Type B pancreatic cell (in vitro differentiated cells): ENCODE data around the gene FIBIN. TPM values are rescaled to one million over a fixed set of nuclear protein-coding genes. Genes with fewer than 3 reads are reported as not detected.
"Not testable (repeated sequence)": the region's sequence is repeated elsewhere in the genome, so short reads cannot be mapped to it uniquely, and the experiment has no call there.

ENCODE experiments used
- DNase-seq: peaks from one replicate; pipeline ENCODE4 v3.0.0; 2021; ENCODE audit warnings: mixed read lengths; ENCODE audit not compliant: unreplicated experiment; ENCODE audit errors: extremely low spot score
- H3K27ac Mint-ChIP-seq: 2 replicates; pipeline ENCODE4 v1.8.0; 2021; ENCODE audit warnings: mild to moderate bottlenecking, mixed read lengths
- H3K27me3 Mint-ChIP-seq: 2 replicates; pipeline ENCODE4 v1.8.0; 2021; ENCODE audit warnings: mixed read lengths
- H3K36me3 Mint-ChIP-seq: 2 replicates; pipeline ENCODE4 v1.8.0; 2021; ENCODE audit warnings: mixed read lengths
- H3K4me1 Mint-ChIP-seq: one replicate; pipeline ENCODE4 v1.8.0; 2021; ENCODE audit warnings: mixed read lengths; ENCODE audit not compliant: unreplicated experiment
- H3K4me3 Mint-ChIP-seq: 2 replicates; pipeline ENCODE4 v1.8.0; 2021; ENCODE audit warnings: mild to moderate bottlenecking, mixed read lengths
- H3K9me3 Mint-ChIP-seq: 2 replicates; pipeline ENCODE4 v1.8.0; 2021; ENCODE audit warnings: mixed read lengths
- CTCF ChIP-seq: fragments of 200-600 bp; sonication (generic); conservative IDR thresholded peaks from 2 replicates; pipeline ENCODE4 v1.5.0; 2021; ENCODE audit warnings: antibody characterized with exemption, mild to moderate bottlenecking
- total RNA-seq: library from RNA; stranded (reverse); gene quantifications from 2 replicates; pipeline ENCODE4 v1.2.1, GENCODE V29; 2021; ENCODE audit warnings: low replicate concordance

Gene FIBIN
- total RNA-seq, 1 donor from 2014 or later, result 0.65 TPM

GRCh38 chr11:26995701-26996460, 2.0 kb downstream of the FIBIN start:
- TF ChIP-seq CTCF, result no peak
- no peaks in the 10 kb centered on the region for H3K9me3 Mint-ChIP-seq
- H3K4me1 Mint-ChIP-seq, result peaks cover 14% of the 10 kb centered on the region
- peaks cover 17% of the 10 kb centered on the region for H3K27me3 Mint-ChIP-seq
- DNase-seq, result no peak
- no peak overlapping the region for H3K27ac Mint-ChIP-seq
- no peak overlapping the region for H3K4me3 Mint-ChIP-seq
- H3K36me3 Mint-ChIP-seq, result no peaks in the 10 kb centered on the region

- no peak overlapping the region for H3K27ac Mint-ChIP-seq
Measured at GRCh38 chr11:26997378-26997777, 3.5 kb downstream of the FIBIN start.

GRCh38 chr11:27001136-27001730, 7.3 kb downstream of the FIBIN start:
- not testable (repeated sequence) for H3K27me3 Mint-ChIP-seq, H3K27ac Mint-ChIP-seq

More at GRCh38 chr11:26997378-26997777, 3.5 kb downstream of the FIBIN start:
- DNase-seq, result no peak
- H3K27me3 Mint-ChIP-seq, result peaks cover 17% of the 10 kb centered on the region
- H3K4me1 Mint-ChIP-seq, result peaks cover 5% of the 10 kb centered on the region
- no peak overlapping the region for H3K4me3 Mint-ChIP-seq
- no peak for TF ChIP-seq CTCF
- no peaks in the 10 kb centered on the region for H3K9me3 Mint-ChIP-seq
- no peaks in the 10 kb centered on the region for H3K36me3 Mint-ChIP-seq

GRCh38 chr11:27002431-27002830, 8.5 kb downstream of the FIBIN start:
- Mint-ChIP-seq H3K4me1 (no peaks in the 10 kb centered on the region), H3K27me3 (no peaks in the 10 kb centered on the region), H3K27ac (no peak overlapping the region), H3K9me3 (no peaks in the 10 kb centered on the region), H3K36me3 (no peaks in the 10 kb centered on the region), H3K4me3 (no peak overlapping the region)
- TF ChIP-seq CTCF, result no peak
- DNase-seq, result no peak

More at GRCh38 chr11:27001136-27001730, 7.3 kb downstream of the FIBIN start:
- not testable (repeated sequence) for H3K9me3 Mint-ChIP-seq, H3K4me1 Mint-ChIP-seq, H3K36me3 Mint-ChIP-seq, H3K4me3 Mint-ChIP-seq, DNase-seq

GRCh38 chr11:27002838-27003237, 8.9 kb downstream of the FIBIN start:
- no peaks in the 10 kb centered on the region for H3K4me1 Mint-ChIP-seq
- H3K4me3 Mint-ChIP-seq, result no peak overlapping the region
- H3K9me3 Mint-ChIP-seq, result no peaks in the 10 kb centered on the region
- H3K27me3 Mint-ChIP-seq, result no peaks in the 10 kb centered on the region
- no peak for DNase-seq
- H3K27ac Mint-ChIP-seq, result no peak overlapping the region
- no peak for TF ChIP-seq CTCF
- H3K36me3 Mint-ChIP-seq, result no peaks in the 10 kb centered on the region

- Mint-ChIP-seq H3K27me3 (peaks cover 4% of the 10 kb centered on the region), H3K27ac (no peak overlapping the region), H3K9me3 (no peaks in the 10 kb centered on the region), H3K4me3 (no peak overlapping the region), H3K36me3 (no peaks in the 10 kb centered on the region), H3K4me1 (no peaks in the 10 kb centered on the region)
- TF ChIP-seq CTCF, result no peak
- DNase-seq, result no peak
Measured at GRCh38 chr11:27004103-27004502, 10.2 kb downstream of the FIBIN start.
